Upper lobe of left lung (tissue), 4 donors: ENCODE data around the gene NUP155.

Experiments used
- EP300 ChIP-seq, 4 donors: sonication (generic); formaldehyde crosslinking; IDR thresholded peaks; one replicate each; pipeline ENCODE4 v1.5.1; 2017; ENCODE audit warnings: antibody characterized with exemption in 4 of 4, control low read depth in 2 of 4
- POLR2A ChIP-seq, 4 donors: fragments of 450-650 bp; IDR thresholded peaks; one replicate each; pipeline ENCODE4 v1.5.1; 2016 to 2017; ENCODE audit warnings: antibody characterized with exemption in 4 of 4, mild to moderate bottlenecking in 2 of 4
- POLR2AphosphoS5 ChIP-seq, 2 donors: sonication (generic); formaldehyde crosslinking; IDR thresholded peaks; one replicate each; pipeline ENCODE4 v1.5.1; 2017; ENCODE audit warnings: antibody characterized with exemption in 2 of 2
- TF ChIP-seq, protein P1 (sequence below), 6 experiments: fragments of 450-650 bp in 4 of 6; fragments of 200-600 bp in 2 of 6; sonication (generic) in 2 of 6; IDR thresholded peaks; one replicate each; pipeline ENCODE4 v1.5.1; 2016 to 2019; ENCODE audit warnings: antibody characterized with exemption in 6 of 6

DNA sequence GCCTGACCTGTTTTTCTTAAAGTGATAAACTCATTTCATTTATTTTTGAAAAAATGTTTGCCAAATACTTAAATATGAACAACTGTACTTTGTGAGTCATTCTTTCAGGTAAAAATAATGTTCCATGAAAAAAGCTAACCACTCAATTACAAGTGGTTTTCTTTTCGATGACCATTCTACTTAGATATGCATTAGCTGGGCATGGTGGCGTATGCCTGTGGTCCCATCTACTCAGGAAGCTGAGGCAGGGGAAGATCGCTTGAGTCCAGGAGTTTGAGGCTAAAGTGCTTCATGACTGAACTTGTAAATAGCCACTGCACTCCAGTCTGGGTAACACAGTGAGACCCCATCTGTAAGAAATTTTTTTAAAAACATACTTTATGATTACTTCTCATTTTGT is 4.2 kb upstream of the NUP155 start:
- TF ChIP-seq, protein P1, sequence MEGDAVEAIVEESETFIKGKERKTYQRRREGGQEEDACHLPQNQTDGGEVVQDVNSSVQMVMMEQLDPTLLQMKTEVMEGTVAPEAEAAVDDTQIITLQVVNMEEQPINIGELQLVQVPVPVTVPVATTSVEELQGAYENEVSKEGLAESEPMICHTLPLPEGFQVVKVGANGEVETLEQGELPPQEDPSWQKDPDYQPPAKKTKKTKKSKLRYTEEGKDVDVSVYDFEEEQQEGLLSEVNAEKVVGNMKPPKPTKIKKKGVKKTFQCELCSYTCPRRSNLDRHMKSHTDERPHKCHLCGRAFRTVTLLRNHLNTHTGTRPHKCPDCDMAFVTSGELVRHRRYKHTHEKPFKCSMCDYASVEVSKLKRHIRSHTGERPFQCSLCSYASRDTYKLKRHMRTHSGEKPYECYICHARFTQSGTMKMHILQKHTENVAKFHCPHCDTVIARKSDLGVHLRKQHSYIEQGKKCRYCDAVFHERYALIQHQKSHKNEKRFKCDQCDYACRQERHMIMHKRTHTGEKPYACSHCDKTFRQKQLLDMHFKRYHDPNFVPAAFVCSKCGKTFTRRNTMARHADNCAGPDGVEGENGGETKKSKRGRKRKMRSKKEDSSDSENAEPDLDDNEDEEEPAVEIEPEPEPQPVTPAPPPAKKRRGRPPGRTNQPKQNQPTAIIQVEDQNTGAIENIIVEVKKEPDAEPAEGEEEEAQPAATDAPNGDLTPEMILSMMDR (IDR thresholded peaks at IDR 0.05), result no peak
- TF ChIP-seq EP300 (IDR thresholded peaks at IDR 0.05) (no peak), POLR2A (IDR thresholded peaks at IDR 0.05) (no peak), POLR2AphosphoS5 (IDR thresholded peaks at IDR 0.05) (no peak)
